NCI-H1105 (cell line): ENCODE results near the gene HPD.
A peak's percentile ranks its signal among the peaks of the same experiment; 100 is the strongest.

Experiments
- DNase-seq: peaks from one replicate; lab custom pipeline; 2025; lab: John Stamatoyannopoulos, UW

Gene HPD

DNA sequence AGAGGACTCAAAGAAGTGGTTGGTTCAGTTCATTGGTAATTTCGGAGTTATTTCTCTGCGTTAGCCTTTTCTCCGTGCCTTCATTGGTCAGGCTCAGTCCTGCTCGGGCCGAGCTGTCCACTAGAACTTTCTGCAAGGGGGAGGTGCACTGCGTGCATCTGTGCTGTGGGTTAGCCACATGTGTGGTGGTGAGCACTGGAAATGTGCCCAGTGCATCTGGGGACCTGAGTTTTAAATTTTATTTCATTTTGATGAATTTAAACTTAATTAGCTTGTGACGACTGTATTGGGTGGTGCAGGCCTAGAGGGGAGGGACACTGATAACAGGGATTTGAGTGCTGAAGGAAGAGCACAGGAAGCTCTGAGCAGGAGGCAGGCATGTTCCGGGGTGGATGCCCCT is 30.4 kb downstream of the HPD start:
- no peak for DNase-seq

- no peak for DNase-seq
Measured at GRCh38 chr12:121827351-121828099, 31.1 kb downstream of the HPD start.

GRCh38 chr12:121826318-121827150 is 32.1 kb downstream of the HPD start:
- no peak for DNase-seq

DNA sequence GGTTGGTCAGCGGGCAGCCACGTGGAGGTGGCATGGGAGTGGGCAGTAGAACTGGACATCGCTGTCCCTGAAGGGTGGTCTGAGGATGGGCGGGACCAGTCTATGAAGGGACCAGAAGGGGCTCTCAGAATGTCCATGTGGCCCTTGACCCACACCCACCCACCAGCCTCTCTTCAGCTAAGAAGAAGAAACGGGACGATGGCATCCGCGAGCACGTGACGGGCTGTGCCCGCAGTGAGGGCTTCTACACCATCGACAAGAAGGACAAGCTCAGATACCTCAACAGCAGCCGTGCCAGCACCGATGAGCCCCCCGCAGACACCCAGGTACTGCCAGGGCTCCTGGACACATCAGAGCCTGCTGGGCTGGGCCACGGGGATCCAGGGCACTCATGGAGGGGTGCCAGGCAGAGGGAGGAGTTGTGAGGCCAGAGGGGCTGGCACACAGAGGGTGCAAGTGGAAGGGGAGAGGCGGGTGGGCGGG is 33.6 kb downstream of the HPD start:
- DNase-seq: no peak

DNA sequence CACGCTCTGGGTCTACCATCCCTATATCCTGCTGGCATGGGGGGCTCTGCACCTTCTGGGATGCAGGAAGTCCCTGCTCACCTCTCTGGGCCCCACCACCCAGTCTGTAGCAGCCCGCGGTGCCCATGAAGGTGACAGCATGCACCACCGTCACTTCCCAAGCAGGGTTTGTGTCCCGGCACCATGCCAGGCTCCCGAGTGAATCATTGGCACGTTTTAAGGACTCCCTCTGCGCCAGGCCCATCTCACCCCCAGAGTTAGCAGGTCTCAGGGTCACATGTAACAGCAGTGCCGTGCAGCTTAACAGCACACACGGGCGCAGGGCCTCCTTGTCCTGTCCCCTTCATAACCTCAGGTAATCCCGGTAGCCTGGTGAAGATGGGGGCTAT is 34.9 kb downstream of the HPD start:
- DNase-seq: no peak

DNA sequence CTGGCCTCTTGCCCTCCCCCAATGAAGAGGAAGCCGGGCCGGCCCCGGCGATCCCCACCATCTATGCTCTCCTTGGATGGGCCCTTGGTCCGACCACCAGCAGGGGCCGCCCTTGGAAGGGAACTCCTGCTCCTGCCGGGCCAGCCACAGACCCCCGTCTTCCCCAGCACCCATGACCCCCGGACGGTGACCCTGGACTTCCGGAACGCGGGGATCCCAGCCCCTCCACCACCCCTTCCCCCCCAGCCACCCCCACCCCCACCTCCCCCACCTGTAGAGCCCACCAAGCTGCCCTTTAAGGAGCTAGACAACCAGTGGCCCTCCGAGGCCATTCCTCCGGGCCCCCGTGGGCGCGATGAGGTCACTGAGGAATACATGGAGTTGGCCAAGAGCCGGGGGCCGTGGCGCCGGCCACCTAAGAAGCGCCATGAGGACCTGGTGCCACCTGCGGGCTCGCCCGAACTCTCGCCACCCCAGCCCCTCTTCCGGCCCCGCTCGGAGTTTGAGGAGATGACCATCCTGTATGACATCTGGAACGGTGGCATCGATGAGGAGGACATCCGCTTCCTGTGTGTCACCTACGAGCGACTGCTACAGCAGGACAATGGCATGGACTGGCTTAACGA is 35.4 kb downstream of the HPD start:
- no peak for DNase-seq

GRCh38 chr12:121822393-121823100 is 36.1 kb downstream of the HPD start:
- no peak for DNase-seq

DNA sequence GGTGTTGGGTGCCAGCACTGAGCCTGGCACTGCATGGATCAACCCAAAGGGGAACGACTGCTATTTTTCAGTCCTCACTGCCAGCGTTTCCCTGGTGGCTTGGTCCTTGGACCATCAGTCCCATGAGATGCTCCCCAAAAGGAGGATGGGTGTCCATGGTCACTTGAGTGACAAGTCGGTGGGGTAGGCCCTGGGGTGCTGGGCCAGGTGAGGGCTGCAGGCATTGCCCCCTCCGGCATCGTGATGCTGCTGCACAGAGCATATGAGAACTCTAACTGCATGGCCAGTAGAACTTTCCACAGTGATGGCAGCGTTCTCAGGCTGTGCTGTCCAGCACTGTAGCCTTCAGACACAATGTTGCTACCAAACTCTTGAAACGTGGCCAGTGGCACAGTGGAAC is 38.6 kb downstream of the HPD start:
- DNase-seq: no peak

- no peak for DNase-seq
Measured at GRCh38 chr12:121819212-121819949, 39.3 kb downstream of the HPD start.

DNA sequence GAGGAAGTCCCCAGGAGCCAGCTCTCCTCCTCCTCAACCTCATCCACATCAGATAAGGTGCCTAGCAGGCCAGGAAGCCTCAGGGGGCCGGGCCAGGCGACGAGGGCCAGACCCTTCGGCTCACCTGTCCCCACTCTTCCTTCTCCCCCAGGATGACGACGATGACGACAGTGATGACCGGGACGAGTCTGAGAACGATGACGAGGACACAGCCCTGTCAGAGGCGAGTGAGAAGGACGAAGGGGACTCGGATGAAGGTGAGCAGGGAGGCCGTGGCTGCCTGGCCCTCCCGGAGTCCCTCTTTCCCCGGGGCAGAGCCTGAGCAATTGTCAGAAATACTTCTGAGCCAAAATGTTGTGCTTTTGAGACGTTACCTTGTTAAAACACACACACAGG is 41.0 kb downstream of the HPD start:
- no peak for DNase-seq

DNA sequence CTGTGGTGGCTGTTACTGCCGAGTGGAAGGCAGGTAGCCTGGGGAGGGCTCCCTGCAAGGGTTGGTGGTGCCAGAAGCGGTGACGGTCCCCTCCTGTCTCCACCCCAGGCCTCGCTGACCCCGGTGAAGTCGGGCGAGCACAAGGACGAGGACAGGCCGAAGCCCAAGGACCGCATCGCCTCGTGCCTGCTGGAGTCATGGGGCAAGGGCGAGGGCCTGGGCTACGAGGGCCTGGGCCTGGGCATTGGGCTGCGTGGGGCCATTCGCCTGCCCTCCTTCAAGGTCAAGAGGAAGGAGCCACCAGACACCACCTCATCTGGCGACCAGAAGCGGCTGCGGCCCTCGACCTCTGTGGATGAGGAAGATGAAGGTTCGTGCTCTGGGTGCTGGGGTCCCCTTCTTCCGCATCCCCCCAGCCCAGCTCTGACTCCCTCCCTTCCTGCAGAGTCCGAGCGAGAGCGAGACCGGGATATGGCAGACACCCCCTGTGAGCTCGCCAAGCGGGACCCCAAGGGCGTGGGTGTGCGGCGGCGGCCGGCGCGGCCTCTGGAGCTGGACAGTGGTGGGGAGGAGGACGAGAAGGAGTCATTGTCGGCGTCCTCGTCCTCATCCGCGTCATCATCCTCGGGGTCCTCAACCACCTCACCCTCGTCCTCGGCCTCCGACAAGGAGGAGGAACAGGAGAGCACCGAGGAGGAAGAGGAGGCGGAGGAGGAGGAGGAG is 41.6 kb downstream of the HPD start:
- DNase-seq: no peak

DNA sequence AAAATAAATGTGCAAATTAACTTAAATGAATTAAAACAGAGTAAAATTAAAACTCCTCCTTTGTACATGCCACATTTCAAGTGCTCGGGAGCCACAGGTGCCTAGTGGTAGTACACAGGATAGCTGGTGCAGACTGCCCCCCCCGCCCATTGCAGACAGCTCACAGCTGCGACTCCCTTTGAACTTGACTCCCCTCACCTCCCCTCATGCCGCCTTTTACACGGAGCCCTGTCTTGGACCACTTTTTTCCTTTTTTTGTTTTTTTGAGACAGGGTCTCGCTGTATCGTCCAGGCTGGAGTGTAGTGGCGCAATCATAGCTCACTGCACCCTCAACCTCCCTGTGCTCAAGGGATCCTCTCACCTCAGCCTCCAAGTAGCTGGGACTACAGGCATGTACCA is 43.4 kb downstream of the HPD start:
- no peak for DNase-seq

- no peak for DNase-seq
Measured at GRCh38 chr12:121814429-121815119, 44.1 kb downstream of the HPD start.

DNA sequence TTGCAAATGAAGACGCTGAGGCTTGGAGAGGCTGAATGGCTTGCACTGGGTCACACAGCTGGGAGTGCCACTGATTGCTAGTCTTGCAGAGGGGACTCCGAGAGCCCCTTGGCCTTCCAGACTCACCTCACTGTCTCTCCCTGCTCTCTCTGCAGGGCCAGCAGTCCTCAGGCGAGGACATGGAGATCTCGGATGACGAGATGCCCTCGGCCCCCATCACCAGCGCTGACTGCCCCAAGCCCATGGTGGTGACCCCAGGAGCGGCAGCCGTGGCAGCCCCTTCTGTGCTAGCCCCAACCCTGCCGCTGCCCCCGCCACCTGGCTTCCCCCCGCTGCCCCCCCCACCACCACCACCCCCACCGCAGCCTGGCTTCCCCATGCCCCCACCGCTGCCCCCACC is 44.7 kb downstream of the HPD start:
- no peak for DNase-seq

DNA sequence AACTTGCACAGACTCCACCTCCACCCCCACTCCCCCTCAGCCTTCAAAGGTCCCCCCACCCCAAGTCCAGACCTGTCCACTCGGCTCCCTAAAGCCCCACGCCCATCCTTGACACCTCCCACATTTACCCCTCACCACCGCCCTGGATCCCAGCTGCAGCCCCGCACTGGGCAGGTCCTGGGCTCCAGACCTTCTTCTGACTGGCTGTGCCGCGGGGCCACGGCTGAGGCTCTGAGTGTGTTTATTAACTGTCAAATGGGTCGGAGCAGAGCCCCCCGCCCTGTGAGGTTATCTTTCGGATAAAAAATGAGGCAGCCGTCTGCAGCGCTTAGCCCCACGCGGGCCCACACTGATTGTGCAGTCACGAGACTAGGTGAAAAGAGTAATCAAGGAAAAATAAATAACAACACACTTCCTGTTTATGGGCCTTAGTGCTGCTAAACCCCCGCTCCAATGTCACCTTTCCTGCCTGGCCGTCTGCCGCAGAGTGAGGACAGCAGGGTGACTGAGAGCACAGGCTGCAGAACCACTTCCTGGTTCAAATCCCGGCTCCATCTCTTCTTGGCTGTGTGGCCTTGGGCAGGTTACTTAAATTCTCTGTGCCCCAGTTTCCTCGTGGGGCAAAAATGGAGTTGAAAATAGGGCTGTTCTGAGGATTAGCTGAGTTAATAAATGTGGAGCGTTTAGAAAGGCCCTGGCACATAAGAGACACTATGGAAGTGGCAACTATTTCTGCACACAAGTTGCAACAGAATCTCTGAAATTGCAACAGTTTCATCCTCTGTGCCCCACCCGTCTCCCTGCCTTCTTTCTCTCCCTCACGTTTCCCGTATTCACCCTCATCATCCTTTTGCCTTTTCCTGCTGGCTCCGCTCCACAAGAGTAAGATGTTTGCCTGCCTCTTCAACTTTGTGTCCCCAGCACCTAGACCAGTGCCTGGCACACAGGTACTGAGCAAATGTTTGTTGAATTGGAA is 45.5 kb downstream of the HPD start:
- no peak for DNase-seq

GRCh38 chr12:121812320-121812871 is 46.3 kb downstream of the HPD start:
- no peak for DNase-seq

- DNase-seq: peak; percentile 38
Measured at GRCh38 chr12:121811434-121812319, 47.0 kb downstream of the HPD start.
